Mucosa of descending colon (tissue), 3 donors: ENCODE data around the gene NXNL2. TPM values are rescaled to one million over a fixed set of nuclear protein-coding genes. Genes with fewer than 3 reads are reported as not detected.

Experiments used
- ATAC-seq: fragments of 200-7000 bp; cut with Tn5 transposase; one replicate; pipeline ENCODE4 v1.9.1; 2020; ENCODE audit warnings: mild to moderate bottlenecking, moderate library complexity
- DNase-seq, 3 donors: peaks; one replicate each; pipeline ENCODE4 v3.0.0-alpha.2; 2020
- H3K36me3 ChIP-seq: fragments of 200-600 bp; one replicate; pipeline ENCODE4 v1.8.0; 2021; ENCODE audit warnings: low read depth, mild to moderate bottlenecking
- H3K4me1 ChIP-seq: fragments of 200-600 bp; one replicate; pipeline ENCODE4 v1.8.0; 2021; ENCODE audit warnings: low read depth, mild to moderate bottlenecking
- H3K4me3 ChIP-seq: fragments of 200-600 bp; one replicate; pipeline ENCODE4 v1.8.0; 2021; ENCODE audit warnings: mild to moderate bottlenecking
- H3K9me3 ChIP-seq: fragments of 200-600 bp; one replicate; pipeline ENCODE4 v1.8.0; 2021; ENCODE audit warnings: mild to moderate bottlenecking
- intact Hi-C, 2 donors: fragments of 100-400 bp; cut with DNase I in 1 of 2; cut with micrococcal nuclease in 1 of 2; formaldehyde crosslinking; loops; one replicate each; pipeline versions ENCODE4 v1.11.0 to v1.11.1; 2022; cut with DNase I, micrococcal nuclease
- total RNA-seq, 3 donors: library from RNA; stranded (reverse); fragmentation: NEBNext Ultra II Directional in 2 of 3; extraction: Animal tissue kit (Norgen Biotek cat#: 25700) in 2 of 3; gene quantifications; one replicate each; pipeline versions ENCODE4 v1.2.1 to v1.2.4, GENCODE V29; 2021 to 2023
- TF ChIP-seq, protein P1 (sequence below): fragments of 200-600 bp; IDR thresholded peaks from one replicate; pipeline ENCODE4 v1.8.0; 2022; ENCODE audit warnings: antibody characterized with exemption, mild to moderate bottlenecking
- donor health status: DM: no; HTN: no; CAD: no; lungs with moderate emphysema.
- donor health status: DM: no; HTN: no; CAD: no.
- donor health status: DM: no; HTN: yes; CAD: no.

Gene NXNL2
- total RNA-seq, 3 donors from 2014 or later: not detected

DNA sequence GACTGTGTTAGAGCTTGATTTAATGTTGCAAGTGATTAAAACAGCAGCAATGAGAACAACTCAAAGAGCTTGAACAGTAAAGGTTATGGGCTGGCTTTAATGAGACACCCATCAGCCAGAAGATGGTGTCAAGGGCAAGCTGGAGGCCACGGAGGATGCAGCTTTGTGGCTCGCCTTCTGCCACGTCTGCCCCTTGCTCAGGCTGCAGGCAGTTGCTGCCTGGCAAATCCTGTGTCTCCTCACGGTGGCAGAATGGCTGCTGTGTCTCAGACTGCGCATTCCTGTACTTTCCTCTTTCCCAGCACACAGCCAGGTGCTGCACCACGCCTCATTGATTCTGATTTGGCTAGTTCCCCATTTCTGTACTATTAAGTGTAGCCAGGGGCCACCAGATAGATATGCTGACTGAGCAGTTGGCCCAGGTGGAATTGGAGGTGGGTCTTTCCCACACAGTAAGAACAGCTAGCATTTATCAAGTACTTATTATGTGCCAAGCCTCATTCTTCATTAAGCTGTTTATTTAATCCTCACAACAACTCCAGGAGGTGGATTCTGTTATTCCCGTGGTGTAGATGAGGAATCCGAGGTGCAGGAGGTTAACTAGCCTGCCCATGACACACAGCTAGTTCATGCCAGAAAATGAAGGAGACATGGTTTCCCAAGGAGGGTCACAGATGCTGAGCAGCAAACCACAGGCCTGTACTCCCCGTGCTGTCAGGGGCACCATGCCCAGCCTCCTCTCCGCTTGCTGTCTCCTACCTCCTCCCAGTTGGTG is 3.5 kb downstream of the NXNL2 start:
- TF ChIP-seq, protein P1, sequence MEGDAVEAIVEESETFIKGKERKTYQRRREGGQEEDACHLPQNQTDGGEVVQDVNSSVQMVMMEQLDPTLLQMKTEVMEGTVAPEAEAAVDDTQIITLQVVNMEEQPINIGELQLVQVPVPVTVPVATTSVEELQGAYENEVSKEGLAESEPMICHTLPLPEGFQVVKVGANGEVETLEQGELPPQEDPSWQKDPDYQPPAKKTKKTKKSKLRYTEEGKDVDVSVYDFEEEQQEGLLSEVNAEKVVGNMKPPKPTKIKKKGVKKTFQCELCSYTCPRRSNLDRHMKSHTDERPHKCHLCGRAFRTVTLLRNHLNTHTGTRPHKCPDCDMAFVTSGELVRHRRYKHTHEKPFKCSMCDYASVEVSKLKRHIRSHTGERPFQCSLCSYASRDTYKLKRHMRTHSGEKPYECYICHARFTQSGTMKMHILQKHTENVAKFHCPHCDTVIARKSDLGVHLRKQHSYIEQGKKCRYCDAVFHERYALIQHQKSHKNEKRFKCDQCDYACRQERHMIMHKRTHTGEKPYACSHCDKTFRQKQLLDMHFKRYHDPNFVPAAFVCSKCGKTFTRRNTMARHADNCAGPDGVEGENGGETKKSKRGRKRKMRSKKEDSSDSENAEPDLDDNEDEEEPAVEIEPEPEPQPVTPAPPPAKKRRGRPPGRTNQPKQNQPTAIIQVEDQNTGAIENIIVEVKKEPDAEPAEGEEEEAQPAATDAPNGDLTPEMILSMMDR: no peak
- Histone ChIP-seq H3K9me3 (no peaks in the 10 kb centered on the region), H3K36me3 (no peaks in the 10 kb centered on the region), H3K4me1 (peaks cover 15% of the 10 kb centered on the region), H3K4me3 (no peak overlapping the region)
- ATAC-seq (no peak), DNase-seq (no peak)
- intact Hi-C loops: no loop called here

DNA sequence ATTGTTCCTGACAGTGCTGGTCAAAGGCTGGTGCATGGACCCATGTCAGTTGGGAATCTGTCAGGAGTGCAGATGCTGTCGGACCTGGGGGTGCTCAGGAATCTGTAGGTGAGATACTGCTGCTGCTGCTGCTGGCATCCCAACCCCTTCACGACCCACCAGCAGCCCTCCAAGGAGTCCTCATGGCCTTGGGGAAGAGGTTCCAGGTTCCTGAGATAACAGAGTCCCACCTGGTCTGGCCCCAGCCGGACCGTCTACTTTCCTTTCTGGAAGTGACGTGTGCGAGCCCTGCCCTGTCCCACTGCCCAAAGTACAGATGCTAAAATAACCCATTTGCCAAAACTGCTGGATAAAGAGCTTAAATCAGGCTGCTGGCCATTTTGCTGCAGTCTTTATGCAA is 4.3 kb downstream of the NXNL2 start:
- no peaks in the 10 kb centered on the region for H3K9me3 ChIP-seq
- intact Hi-C loops: no loop called here

DNA sequence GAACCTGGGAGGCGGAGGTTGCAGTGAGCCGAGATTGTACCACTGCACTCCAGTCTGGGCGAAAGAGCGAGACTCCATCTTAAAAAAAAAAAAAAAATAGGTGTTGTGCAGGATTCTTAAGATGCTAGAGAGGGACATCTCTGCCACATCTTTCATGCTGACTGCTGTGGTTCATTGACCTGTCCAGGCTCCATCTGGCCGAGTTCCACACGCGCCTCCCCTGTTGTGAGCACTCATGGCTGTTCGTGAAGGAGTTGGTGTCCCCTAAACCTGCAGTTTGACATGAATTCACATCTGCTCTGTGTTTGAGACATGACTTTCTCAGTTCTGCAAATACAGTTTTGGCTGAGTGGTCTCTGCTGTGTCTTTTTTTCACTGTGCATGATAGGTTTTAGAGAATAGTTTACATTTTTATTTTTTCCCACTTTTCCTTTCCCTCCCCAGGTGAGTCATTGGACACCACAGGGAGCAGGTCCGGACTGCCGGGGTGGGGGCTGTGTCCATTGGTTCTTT is 5.3 kb downstream of the NXNL2 start:
- H3K4me3 ChIP-seq: no peak overlapping the region
- TF ChIP-seq, protein P1: no peak
- no peak for ATAC-seq
- intact Hi-C loops: no loop called here
- H3K9me3 ChIP-seq: no peaks in the 10 kb centered on the region
- no peak for DNase-seq
- H3K4me1 ChIP-seq: peaks cover 16% of the 10 kb centered on the region
- H3K36me3 ChIP-seq: no peaks in the 10 kb centered on the region

More for the DNA sequence above, 4.3 kb downstream of the NXNL2 start:
- TF ChIP-seq, protein P1: no peak
- Histone ChIP-seq H3K36me3 (no peaks in the 10 kb centered on the region), H3K4me3 (no peak overlapping the region), H3K4me1 (peaks cover 16% of the 10 kb centered on the region)
- no peak for ATAC-seq
- DNase-seq: no peak

DNA sequence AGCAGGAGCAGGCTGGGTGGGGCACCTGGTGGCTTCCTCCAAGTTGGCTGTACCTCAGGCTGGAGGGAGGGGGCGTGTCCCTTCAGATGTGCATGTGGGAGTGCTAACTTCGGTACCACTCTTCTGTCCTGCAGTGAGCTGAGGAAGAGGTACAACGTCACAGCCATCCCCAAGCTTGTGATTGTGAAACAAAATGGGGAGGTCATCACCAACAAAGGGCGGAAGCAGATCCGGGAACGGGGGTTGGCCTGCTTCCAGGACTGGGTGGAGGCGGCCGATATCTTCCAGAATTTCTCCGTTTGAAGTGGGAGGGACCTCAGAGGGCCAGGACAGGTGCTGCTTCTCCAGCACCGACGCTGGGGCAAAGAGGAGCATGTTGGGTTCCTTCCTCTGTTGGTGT is 9.3 kb downstream of the NXNL2 start:
- Histone ChIP-seq H3K36me3 (no peaks in the 10 kb centered on the region), H3K9me3 (no peaks in the 10 kb centered on the region), H3K4me1 (peaks cover 4% of the 10 kb centered on the region), H3K4me3 (no peak overlapping the region)
- peak in 1 of 3 donors; percentile 42 for DNase-seq
- intact Hi-C loops: no loop called here
- TF ChIP-seq, protein P1: no peak
- ATAC-seq: peak; percentile 43

DNA sequence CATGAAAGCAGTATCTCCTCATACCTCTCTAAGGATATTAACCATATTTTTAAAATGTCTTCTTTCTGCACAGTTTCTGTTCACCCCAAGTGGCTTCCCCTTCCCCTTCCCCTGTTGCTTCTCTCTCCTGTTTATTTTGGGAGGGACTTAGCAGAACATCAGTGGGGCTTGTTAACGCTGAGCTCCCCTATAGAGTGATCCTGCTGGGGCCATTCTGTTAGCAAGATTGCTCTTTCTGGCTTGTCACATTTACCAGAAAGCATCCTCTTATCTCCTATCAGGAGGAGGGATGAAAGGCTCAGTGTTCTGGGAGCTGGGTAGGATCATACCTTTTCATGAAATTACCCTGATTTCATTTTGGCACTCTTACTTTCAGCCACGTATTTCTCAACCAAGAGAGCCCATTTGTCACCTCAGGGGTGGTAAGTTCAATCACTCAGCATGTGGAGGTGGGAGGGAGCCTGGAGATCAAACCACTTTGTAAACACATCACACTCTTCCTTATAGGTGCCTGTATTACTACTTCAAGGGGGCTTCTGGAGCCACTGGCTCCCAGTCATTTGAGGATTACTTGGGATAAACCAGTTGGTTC is 16.7 kb downstream of the NXNL2 start:
- H3K9me3 ChIP-seq: no peaks in the 10 kb centered on the region
- H3K36me3 ChIP-seq: no peaks in the 10 kb centered on the region
- no peak overlapping the region for H3K4me3 ChIP-seq
- intact Hi-C loops: no loop called here
- TF ChIP-seq, protein P1: no peak
- no peaks in the 10 kb centered on the region for H3K4me1 ChIP-seq
- ATAC-seq (no peak), DNase-seq (no peak)
